GM12878 (cell line): ENCODE data around the gene RGS6. TPM values are rescaled to one million over a fixed set of nuclear protein-coding genes. Genes with fewer than 3 reads are reported as not detected.

Experiments used
- ATF3 ChIP-seq: IDR thresholded peaks from 2 replicates; pipeline ENCODE4 v1.6.1; 2011; ENCODE audit warnings: low read depth, mild to moderate bottlenecking, low read length, moderate library complexity, borderline replicate concordance; ENCODE audit errors: extremely low read depth
- CHD1 ChIP-seq: IDR thresholded peaks from 2 replicates; pipeline ENCODE4 v1.6.1; 2012; ENCODE audit warnings: low read depth, low read length, improper control_type of control experiment
- CREM ChIP-seq: IDR thresholded peaks from 2 replicates; pipeline ENCODE4 v1.6.1; 2014; ENCODE audit warnings: antibody characterized with exemption, low read depth
- E2F8 ChIP-seq: fragments of 450-650 bp; IDR thresholded peaks from 2 replicates; pipeline ENCODE4 v1.6.1; 2018; ENCODE audit warnings: mild to moderate bottlenecking, low read depth, moderate library complexity; ENCODE audit not compliant: partially characterized antibody
- EGR1 ChIP-seq, 2 experiments: IDR thresholded peaks; 1 replicate in 1 of 2; 2 replicates in 1 of 2; pipeline ENCODE4 v1.6.1; 2011 to 2012; ENCODE audit warnings: low read depth in 2 of 2, low read length in 2 of 2, borderline replicate concordance in 1 of 2, mild to moderate bottlenecking in 1 of 2, moderate library complexity in 1 of 2
- GABPA ChIP-seq: IDR thresholded peaks from 2 replicates; pipeline ENCODE4 v1.6.1; 2014; ENCODE audit warnings: antibody characterized with exemption, low read depth, mild to moderate bottlenecking, inconsistent platforms
- HCFC1 ChIP-seq: fragments of 150-350 bp; IDR thresholded peaks from 2 replicates; pipeline ENCODE4 v1.6.1; 2014; ENCODE audit warnings: low read length
- KAT2A ChIP-seq: conservative IDR thresholded peaks from 2 replicates; pipeline ENCODE4 v1.6.1; 2011; ENCODE audit warnings: low read depth, low read length; ENCODE audit not compliant: control insufficient read depth
- MYC ChIP-seq: IDR thresholded peaks from 2 replicates; pipeline ENCODE4 v1.6.1; 2011; ENCODE audit warnings: mild to moderate bottlenecking, low read length, moderate library complexity, inconsistent platforms; ENCODE audit not compliant: insufficient read depth, insufficient replicate concordance, insufficient read length, severe bottlenecking
- NFYB ChIP-seq: IDR thresholded peaks from 2 replicates; pipeline ENCODE4 v1.6.1; 2011; ENCODE audit warnings: low read depth, mild to moderate bottlenecking, low read length, improper control_type of control experiment, moderate library complexity; ENCODE audit not compliant: insufficient read depth
- NKRF ChIP-seq: fragments of 450-650 bp; conservative IDR thresholded peaks from 2 replicates; pipeline ENCODE4 v1.6.1; 2017; ENCODE audit warnings: mild to moderate bottlenecking, moderate library complexity
- NRF1 ChIP-seq: conservative IDR thresholded peaks from 2 replicates; pipeline ENCODE4 v1.6.1; 2011; ENCODE audit warnings: mild to moderate bottlenecking, low read depth, low read length, improper control_type of control experiment
- RAD21 ChIP-seq: IDR thresholded peaks from 2 replicates; pipeline ENCODE4 v1.6.1; 2011; ENCODE audit warnings: mild to moderate bottlenecking, low read depth, low read length, moderate library complexity; ENCODE audit not compliant: insufficient read depth
- RAD51 ChIP-seq: fragments of 450-650 bp; IDR thresholded peaks from 2 replicates; pipeline ENCODE4 v1.6.1; 2016; ENCODE audit warnings: moderate library complexity, mild to moderate bottlenecking, inconsistent platforms
- SIX5 ChIP-seq: IDR thresholded peaks from 2 replicates; pipeline ENCODE4 v1.6.1; 2011; ENCODE audit warnings: mild to moderate bottlenecking, low read depth, low read length, moderate library complexity; ENCODE audit not compliant: severe bottlenecking
- SMAD5 ChIP-seq: IDR thresholded peaks from 2 replicates; pipeline ENCODE4 v1.6.1; 2016; ENCODE audit warnings: antibody characterized with exemption, low read depth
- SRF ChIP-seq, 2 experiments: IDR thresholded peaks; 2 replicates each; pipeline ENCODE4 v1.6.1; 2011; ENCODE audit warnings: low read depth in 2 of 2, low read length in 2 of 2, mild to moderate bottlenecking in 1 of 2, moderate library complexity in 1 of 2
- USF1 ChIP-seq: IDR thresholded peaks from 2 replicates; pipeline ENCODE4 v1.6.1; 2011; ENCODE audit warnings: borderline replicate concordance, low read depth, mild to moderate bottlenecking, moderate library complexity, mixed read lengths, low read length; ENCODE audit not compliant: insufficient read depth; ENCODE audit errors: extremely low read length
- ZNF592 ChIP-seq: fragments of 450-650 bp; IDR thresholded peaks from 2 replicates; pipeline ENCODE4 v1.6.1; 2017; ENCODE audit warnings: mild to moderate bottlenecking, moderate library complexity
- ZNF622 ChIP-seq: fragments of 450-650 bp; IDR thresholded peaks from 2 replicates; pipeline ENCODE4 v1.6.1; 2017; ENCODE audit warnings: mild to moderate bottlenecking, inconsistent platforms
- polyA plus RNA-seq, 11 experiments: library from polyadenylated mRNA; depleted of rRNA in 4 of 11; unstranded in 6 of 11; stranded (reverse) in 5 of 11; fragments of >200 nt; fragmentation: Nextera tagmentation in 4 of 11; fragmentation: Illumina TruSeq in 1 of 11; extraction: Ambion mirVana in 4 of 11; extraction: Trizol in 1 of 11; gene quantifications; 1 replicate in 1 of 11; 2 replicates in 10 of 11; pipeline versions ENCODE4 v1.2.1 to v1.2.3, GENCODE V29; 2011 to 2016; ENCODE audit warnings: inconsistent platforms in 2 of 11, missing spikeins in 2 of 11, low read depth in 1 of 11
- total RNA-seq, 4 experiments: library from RNA; depleted of rRNA in 3 of 4; stranded (reverse); fragments of >200 nt in 3 of 4; fragmentation: Illumina TruSeq in 1 of 4; extraction: Trizol in 1 of 4; gene quantifications; 2 replicates each; pipeline versions ENCODE4 v1.2.1 to v1.2.3, GENCODE V29; 2013 to 2021

The RGS6 gene
- total and polyA plus RNA-seq, 10 of the 15 experiments (the other 5 are each of a cell fraction or from before 2014, with no cell fraction given) = 3.9 to 18.1 (median 12.4) TPM

GRCh38 chr14:72169521-72169920 lies 237.3 kb downstream of the RGS6 start (continued):
- no peak for TF ChIP-seq ZNF592
- TF ChIP-seq GABPA = no peak
- TF ChIP-seq CHD1 = no peak
- TF ChIP-seq KAT2A = no peak
- no peak for TF ChIP-seq NKRF
- no peak for TF ChIP-seq SRF (IDR thresholded peaks at IDR 0.05; ENCODE audit: low read depth in 2 of 2, low read length in 2 of 2)
- TF ChIP-seq NFYB = peak; percentile 92
- TF ChIP-seq NRF1 = no peak
- no peak for TF ChIP-seq E2F8
- no peak for TF ChIP-seq EGR1 (IDR thresholded peaks at IDR 0.05; ENCODE audit: borderline replicate concordance in 1 of 2, low read depth in 2 of 2, low read length in 2 of 2)
- no peak for TF ChIP-seq ZNF622
- TF ChIP-seq RAD21 = no peak
- TF ChIP-seq CREM = no peak
- no peak for TF ChIP-seq MYC
- peak; percentile 78 for TF ChIP-seq USF1
- no peak for TF ChIP-seq SMAD5
- 0 out of 2 replicates have a peak, but pooled peaks have one; percentile 10 for TF ChIP-seq ATF3
- TF ChIP-seq SIX5 = peak; percentile 60
- TF ChIP-seq RAD51 = peak; percentile 76
- peak; percentile 54 for TF ChIP-seq HCFC1
